Osteoblast (primary cell): ENCODE results near the gene KRTAP10-11. TPM values are rescaled to one million over a fixed set of nuclear protein-coding genes. Genes with fewer than 3 reads are reported as not detected.

ENCODE experiments used
- DNase-seq: peaks from one replicate; pipeline ENCODE4 v3.0.0; 2011; ENCODE audit warnings: low spot score, mixed read lengths; ENCODE audit not compliant: insufficient read length; ENCODE audit errors: missing footprints
- H2AFZ ChIP-seq: 2 replicates; pipeline ENCODE4 v1.6.0; 2011; ENCODE audit warnings: mild to moderate bottlenecking, low read length
- H3K27ac ChIP-seq: 2 replicates; pipeline ENCODE4 v1.5.1; 2011; ENCODE audit warnings: mild to moderate bottlenecking, low read depth, low read length, moderate library complexity
- H3K27me3 ChIP-seq: 2 replicates; pipeline ENCODE4 v1.6.0; 2012; ENCODE audit warnings: mild to moderate bottlenecking, control low read depth, inconsistent platforms, low read length, moderate library complexity; ENCODE audit not compliant: insufficient read depth
- H3K36me3 ChIP-seq: 2 replicates; pipeline ENCODE4 v1.5.1; 2011; ENCODE audit warnings: mild to moderate bottlenecking, low read length, control low read depth, moderate library complexity; ENCODE audit not compliant: insufficient read depth
- H3K4me1 ChIP-seq: 2 replicates; pipeline ENCODE4 v1.5.1; 2011; ENCODE audit warnings: mild to moderate bottlenecking, low read length, control low read depth, moderate library complexity; ENCODE audit not compliant: insufficient read depth
- H3K4me2 ChIP-seq: 2 replicates; pipeline ENCODE4 v1.6.0; 2011; ENCODE audit warnings: mild to moderate bottlenecking, low read length; ENCODE audit not compliant: insufficient read depth
- H3K4me3 ChIP-seq: fragments of 200-600 bp; sonication (generic); 3 replicates; pipeline ENCODE4 v1.5.1; 2012; ENCODE audit warnings: mild to moderate bottlenecking, low read length, inconsistent platforms; ENCODE audit not compliant: insufficient read depth
- H3K79me2 ChIP-seq: 2 replicates; pipeline ENCODE4 v1.6.0; 2012; ENCODE audit warnings: mild to moderate bottlenecking, low read length, control low read depth, inconsistent platforms; ENCODE audit not compliant: insufficient read depth
- H3K9me3 ChIP-seq: 2 replicates; pipeline ENCODE4 v1.5.1; 2011; ENCODE audit warnings: low read depth, low read length, control low read depth
- H4K20me1 ChIP-seq: 2 replicates; pipeline ENCODE4 v1.6.0; 2012; ENCODE audit warnings: mild to moderate bottlenecking, low read length, control low read depth; ENCODE audit not compliant: insufficient read depth
- CTCF ChIP-seq: IDR thresholded peaks from 2 replicates; pipeline ENCODE4 v1.5.1; 2011; ENCODE audit warnings: mild to moderate bottlenecking, low read depth, low read length, moderate library complexity; ENCODE audit errors: extremely low read depth
- total RNA-seq: library from RNA; depleted of rRNA; stranded (reverse); fragments of >200 nt; gene quantifications from 2 replicates; pipeline ENCODE4 v1.2.3, GENCODE V29; 2012

Gene KRTAP10-11
- total RNA-seq, 1 donor = not detected

- no peak for DNase-seq
- H2AFZ ChIP-seq = no peak overlapping the region
- no peaks in the 10 kb centered on the region for H3K36me3 ChIP-seq
- no peaks in the 10 kb centered on the region for H3K27me3 ChIP-seq
- H3K9me3 ChIP-seq = no peaks in the 10 kb centered on the region
- no peaks in the 10 kb centered on the region for H4K20me1 ChIP-seq
- no peak overlapping the region for H3K27ac ChIP-seq
- H3K4me1 ChIP-seq = no peaks in the 10 kb centered on the region
- TF ChIP-seq CTCF = no peak
- no peaks in the 10 kb centered on the region for H3K79me2 ChIP-seq
- no peak overlapping the region for H3K4me3 ChIP-seq
- H3K4me2 ChIP-seq = no peak overlapping the region
These were observed 44.4 kb upstream of the KRTAP10-11 start for GRCh38 chr21:44601596-44602462.

- H3K79me2 ChIP-seq = no peaks in the 10 kb centered on the region
- H3K36me3 ChIP-seq = no peaks in the 10 kb centered on the region
- H3K27ac ChIP-seq = no peak overlapping the region
- no peaks in the 10 kb centered on the region for H4K20me1 ChIP-seq
- H2AFZ ChIP-seq = no peak overlapping the region
- TF ChIP-seq CTCF = no peak
- H3K4me2 ChIP-seq = no peak overlapping the region
- H3K27me3 ChIP-seq = no peaks in the 10 kb centered on the region
- no peak overlapping the region for H3K4me3 ChIP-seq
- no peak for DNase-seq
- no peaks in the 10 kb centered on the region for H3K4me1 ChIP-seq
- no peaks in the 10 kb centered on the region for H3K9me3 ChIP-seq
These were observed 43.8 kb upstream of the KRTAP10-11 start for GRCh38 chr21:44602463-44602850.

- TF ChIP-seq CTCF = no peak
- Histone ChIP-seq H3K27me3 (no peaks in the 10 kb centered on the region), H3K4me1 (no peaks in the 10 kb centered on the region), H3K36me3 (no peaks in the 10 kb centered on the region), H3K27ac (no peak overlapping the region), H2AFZ (no peak overlapping the region), H3K4me3 (no peak overlapping the region), H3K79me2 (no peaks in the 10 kb centered on the region), H3K4me2 (no peak overlapping the region), H4K20me1 (no peaks in the 10 kb centered on the region), H3K9me3 (no peaks in the 10 kb centered on the region)
- no peak for DNase-seq
These were observed 42.9 kb upstream of the KRTAP10-11 start for GRCh38 chr21:44603109-44603875.

GRCh38 chr21:44603911-44604310 is 42.3 kb upstream of the KRTAP10-11 start:
- Histone ChIP-seq H3K9me3 (no peaks in the 10 kb centered on the region), H3K79me2 (no peaks in the 10 kb centered on the region), H3K27ac (no peak overlapping the region), H3K4me3 (no peak overlapping the region), H2AFZ (no peak overlapping the region), H3K4me2 (no peak overlapping the region), H3K4me1 (no peaks in the 10 kb centered on the region), H3K36me3 (no peaks in the 10 kb centered on the region), H3K27me3 (no peaks in the 10 kb centered on the region), H4K20me1 (no peaks in the 10 kb centered on the region)
- no peak for TF ChIP-seq CTCF
- no peak for DNase-seq
